CD14-positive monocyte (primary cell): ENCODE measurements around the gene SNN. TPM values are rescaled to one million over a fixed set of nuclear protein-coding genes. Genes with fewer than 3 reads are reported as not detected.

Source experiments
- DNase-seq, 3 donors: peaks; one replicate each; pipeline ENCODE4 v3.0.0-alpha.2; 2011 to 2022
- H2AFZ ChIP-seq: 2 replicates; pipeline ENCODE4 v1.6.0; 2012; ENCODE audit warnings: mild to moderate bottlenecking, low read depth, low read length, inconsistent platforms; ENCODE audit not compliant: insufficient read depth, poor library complexity, severe bottlenecking
- H3K27ac ChIP-seq, 2 donors: 1 replicate in 1 of 2; 2 replicates in 1 of 2; pipeline ENCODE4 v1.5.1; 2012 to 2013; ENCODE audit warnings: low read length in 2 of 2, control low read depth in 1 of 2, inconsistent platforms in 1 of 2, low read depth in 1 of 2, mild to moderate bottlenecking in 1 of 2
- H3K27me3 ChIP-seq, 2 donors: one replicate each; pipeline versions ENCODE4 v1.6.0 to v1.6.1; 2011 to 2013; ENCODE audit warnings: low read length in 2 of 2; ENCODE audit not compliant: control insufficient read depth in 2 of 2, insufficient read depth in 2 of 2
- H3K36me3 ChIP-seq, 2 donors: replicated peaks in 1 of 2; 1 replicate in 1 of 2; 2 replicates in 1 of 2; pipeline versions ENCODE4 v1.5.1 to v1.6.1; 2012 to 2013; ENCODE audit warnings: low read length in 2 of 2, control low read depth in 1 of 2, inconsistent platforms in 1 of 2, mild to moderate bottlenecking in 1 of 2; ENCODE audit not compliant: insufficient read depth in 2 of 2, control insufficient read depth in 1 of 2
- H3K4me1 ChIP-seq, 2 donors: 1 replicate in 1 of 2; 2 replicates in 1 of 2; pipeline versions ENCODE4 v1.5.1 to v1.6.1; 2012 to 2013; ENCODE audit warnings: low read length in 2 of 2, control low read depth in 1 of 2, inconsistent platforms in 1 of 2, mild to moderate bottlenecking in 1 of 2, moderate library complexity in 1 of 2; ENCODE audit not compliant: insufficient read depth in 2 of 2, control insufficient read depth in 1 of 2
- H3K4me2 ChIP-seq: replicated peaks from 2 replicates; pipeline ENCODE3; 2012; ENCODE audit warnings: low read length, moderate library complexity, mild to moderate bottlenecking; ENCODE audit not compliant: poor library complexity, severe bottlenecking; ENCODE audit errors: extremely low read depth
- H3K4me3 ChIP-seq, 3 experiments: fragments of 200-600 bp in 1 of 3; sonication (generic) in 1 of 3; replicated peaks in 1 of 3; 1 replicate in 2 of 3; 2 replicates in 1 of 3; pipeline ENCODE4 v1.5.1; 2011 to 2013; ENCODE audit warnings: low read length in 3 of 3, mild to moderate bottlenecking in 3 of 3, control low read depth in 2 of 3, low read depth in 2 of 3, inconsistent platforms in 1 of 3, moderate library complexity in 1 of 3
- H3K79me2 ChIP-seq: 2 replicates; pipeline ENCODE4 v1.6.0; 2012; ENCODE audit warnings: mild to moderate bottlenecking, control low read depth, inconsistent platforms, low read length, moderate library complexity; ENCODE audit not compliant: insufficient read depth
- H3K9ac ChIP-seq: 2 replicates; pipeline ENCODE4 v1.6.0; 2017; ENCODE audit warnings: low read length, mild to moderate bottlenecking; ENCODE audit not compliant: insufficient read depth, poor library complexity, severe bottlenecking
- H3K9me3 ChIP-seq, 2 donors: replicated peaks in 1 of 2; 1 replicate in 1 of 2; 2 replicates in 1 of 2; pipeline versions ENCODE4 v1.5.1 to v1.6.1; 2012 to 2013; ENCODE audit warnings: low read length in 2 of 2, control low read depth in 1 of 2; ENCODE audit not compliant: control insufficient read depth in 1 of 2, insufficient read depth in 1 of 2
- H4K20me1 ChIP-seq: 2 replicates; pipeline ENCODE4 v1.6.0; 2012; ENCODE audit warnings: mild to moderate bottlenecking, low read length, control low read depth, moderate library complexity; ENCODE audit not compliant: insufficient read depth
- H3K27ac Mint-ChIP-seq, 7 donors: one replicate each; pipeline ENCODE4 v1.8.0; 2020; ENCODE audit warnings: mild to moderate bottlenecking in 7 of 7, mixed read lengths in 7 of 7, moderate library complexity in 6 of 7, inconsistent platforms in 2 of 7
- H3K27me3 Mint-ChIP-seq, 3 donors: one replicate each; pipeline ENCODE4 v1.8.0; 2021 to 2022; ENCODE audit warnings: low read depth in 3 of 3, mild to moderate bottlenecking in 3 of 3, mixed read lengths in 3 of 3, moderate library complexity in 3 of 3, inconsistent platforms in 1 of 3
- H3K36me3 Mint-ChIP-seq, 2 donors: one replicate each; pipeline ENCODE4 v1.8.0; 2020; ENCODE audit warnings: mixed read lengths in 2 of 2, inconsistent platforms in 1 of 2, mild to moderate bottlenecking in 1 of 2
- H3K4me1 Mint-ChIP-seq: one replicate; pipeline ENCODE4 v1.8.0; 2020; ENCODE audit warnings: mild to moderate bottlenecking, mixed read lengths
- H3K4me3 Mint-ChIP-seq, 2 donors: one replicate each; pipeline ENCODE4 v1.8.0; 2020; ENCODE audit warnings: mild to moderate bottlenecking in 2 of 2, mixed read lengths in 2 of 2, moderate library complexity in 1 of 2
- H3K9me3 Mint-ChIP-seq, 7 donors: one replicate each; pipeline ENCODE4 v1.8.0; 2020 to 2022; ENCODE audit warnings: mixed read lengths in 7 of 7, mild to moderate bottlenecking in 6 of 7, moderate library complexity in 6 of 7, inconsistent platforms in 2 of 7
- WGBS: methylation state at CpG from one replicate; pipeline ENCODE4 v1.1.5; 2013; ENCODE audit warnings: missing lambda C conversion rate; ENCODE audit not compliant: insufficient coverage; 5-methylcytosine and 5-hydroxymethylcytosine counted together
- intact Hi-C, 2 donors: fragments of 100-400 bp; cut with micrococcal nuclease; formaldehyde crosslinking; loops; one replicate each; pipeline versions ENCODE4 v1.15.0 to v1.15.1; 2023
- polyA plus RNA-seq, 3 donors: library from polyadenylated mRNA; depleted of rRNA in 1 of 3; unstranded in 2 of 3; stranded (reverse) in 1 of 3; fragments of 300-500 nt in 2 of 3; fragments of >200 nt in 1 of 3; fragmentation: Illumina TruSeq in 2 of 3; gene quantifications; 1 replicate in 2 of 3; 2 replicates in 1 of 3; pipeline ENCODE4 v1.2.3, GENCODE V29; 2012 to 2021
- TF ChIP-seq, protein P1 (sequence below): fragments of 200-600 bp; IDR thresholded peaks from one replicate; pipeline ENCODE4 v1.8.0; 2022; ENCODE audit warnings: antibody characterized with exemption, mild to moderate bottlenecking

Gene SNN
- polyA plus RNA-seq, 3 donors: 89.4 to 111 (median 91.7) TPM

DNA sequence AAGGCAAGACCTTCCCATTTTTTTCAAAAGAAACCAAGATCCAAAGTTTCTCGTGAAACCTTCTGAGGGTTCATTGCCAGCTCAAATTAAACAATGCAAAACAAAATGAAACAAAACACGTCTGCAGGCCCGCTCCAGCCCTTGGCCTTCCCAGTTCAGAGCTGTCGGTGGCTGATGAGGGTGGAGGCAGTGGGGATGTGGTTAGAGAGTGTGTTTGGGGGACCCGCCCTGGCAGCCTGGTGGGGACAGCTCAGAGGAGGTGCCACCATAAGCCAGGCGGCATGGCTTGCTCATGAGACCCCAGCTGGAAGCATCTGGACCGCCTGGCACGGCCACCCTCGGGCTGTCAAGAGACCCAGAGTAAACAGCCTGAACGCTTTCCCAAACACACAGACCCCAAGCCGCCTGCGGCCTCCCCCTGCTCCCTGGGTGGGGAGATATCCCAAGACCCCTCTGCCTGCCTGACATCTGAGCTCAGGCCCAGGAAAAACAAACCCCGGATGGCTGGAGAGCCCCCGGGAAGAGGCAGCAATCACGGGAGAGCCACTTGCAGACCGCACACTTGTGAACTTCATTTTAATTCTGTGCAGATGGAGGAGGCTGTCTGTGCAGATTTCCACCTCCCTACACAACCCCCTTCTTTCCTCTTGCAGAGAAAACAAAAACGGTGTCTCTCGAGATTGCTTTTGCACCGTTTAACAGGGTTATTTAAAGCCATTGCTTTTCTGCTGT lies 46.2 kb upstream of the SNN start:
- Histone ChIP-seq H3K36me3 (no peaks in the 10 kb centered on the region), H3K4me2 (peak overlapping the region; percentile 59), H2AFZ (peak overlapping the region; percentile 64), H3K4me1 (peaks cover 57 to 66% of the 10 kb centered on the region in 2 donors), H3K9me3 (peaks cover 0 to 7% of the 10 kb centered on the region in 2 donors), H3K9ac (no peak overlapping the region), H3K27ac (peak overlapping the region; percentile 0 to 4), H4K20me1 (no peaks in the 10 kb centered on the region), H3K27me3 (no peaks in the 10 kb centered on the region), H3K79me2 (no peaks in the 10 kb centered on the region), H3K4me3 (peak overlapping the region in 1 of 3 experiments; percentile 54)
- no peak for DNase-seq
- H3K27ac Mint-ChIP-seq: peak overlapping the region in 6 of 7 donors; percentile 25 to 93 (median 66)
- peak overlapping the region; percentile 48 to 79 for H3K4me3 Mint-ChIP-seq
- 1% methylated on average over 6 of the region's 19 CpGs for WGBS
- H3K27me3 Mint-ChIP-seq: peaks cover 0 to 5% (median 3%) of the 10 kb centered on the region in 3 donors
- peaks cover 4 to 9% (median 7%) of the 10 kb centered on the region in 7 donors for H3K9me3 Mint-ChIP-seq
- TF ChIP-seq, protein P1, sequence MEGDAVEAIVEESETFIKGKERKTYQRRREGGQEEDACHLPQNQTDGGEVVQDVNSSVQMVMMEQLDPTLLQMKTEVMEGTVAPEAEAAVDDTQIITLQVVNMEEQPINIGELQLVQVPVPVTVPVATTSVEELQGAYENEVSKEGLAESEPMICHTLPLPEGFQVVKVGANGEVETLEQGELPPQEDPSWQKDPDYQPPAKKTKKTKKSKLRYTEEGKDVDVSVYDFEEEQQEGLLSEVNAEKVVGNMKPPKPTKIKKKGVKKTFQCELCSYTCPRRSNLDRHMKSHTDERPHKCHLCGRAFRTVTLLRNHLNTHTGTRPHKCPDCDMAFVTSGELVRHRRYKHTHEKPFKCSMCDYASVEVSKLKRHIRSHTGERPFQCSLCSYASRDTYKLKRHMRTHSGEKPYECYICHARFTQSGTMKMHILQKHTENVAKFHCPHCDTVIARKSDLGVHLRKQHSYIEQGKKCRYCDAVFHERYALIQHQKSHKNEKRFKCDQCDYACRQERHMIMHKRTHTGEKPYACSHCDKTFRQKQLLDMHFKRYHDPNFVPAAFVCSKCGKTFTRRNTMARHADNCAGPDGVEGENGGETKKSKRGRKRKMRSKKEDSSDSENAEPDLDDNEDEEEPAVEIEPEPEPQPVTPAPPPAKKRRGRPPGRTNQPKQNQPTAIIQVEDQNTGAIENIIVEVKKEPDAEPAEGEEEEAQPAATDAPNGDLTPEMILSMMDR: no peak
- H3K36me3 Mint-ChIP-seq: peaks cover 7 to 9% of the 10 kb centered on the region in 2 donors
- intact Hi-C loops: no loop called here
- peaks cover 67% of the 10 kb centered on the region for H3K4me1 Mint-ChIP-seq

DNA sequence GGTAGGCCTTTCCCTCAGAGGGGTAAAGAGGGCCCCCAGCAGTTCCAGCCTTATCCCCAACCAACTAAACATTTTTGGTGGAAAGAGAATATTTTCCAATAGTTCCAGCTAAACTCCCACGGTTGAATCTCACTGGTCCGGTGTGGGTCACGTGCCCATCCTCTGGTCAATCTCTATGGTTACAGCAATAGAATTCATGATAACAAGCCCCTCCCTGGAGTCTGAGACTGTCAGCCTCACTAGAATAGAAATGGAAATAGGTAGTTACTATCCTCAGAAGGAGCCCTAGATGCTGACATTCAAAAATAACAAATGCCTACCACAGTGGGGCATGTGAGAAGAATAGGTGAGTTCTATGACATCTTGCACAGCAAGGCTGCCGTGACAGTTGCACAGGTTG lies 44.0 kb upstream of the SNN start:
- Mint-ChIP-seq H3K9me3 (peaks cover 4 to 9% (median 5%) of the 10 kb centered on the region in 7 donors), H3K36me3 (peaks cover 7 to 10% of the 10 kb centered on the region in 2 donors), H3K27me3 (peaks cover 0 to 9% (median 3%) of the 10 kb centered on the region in 3 donors), H3K4me3 (peak overlapping the region in 1 of 2 donors; percentile 30), H3K27ac (peak overlapping the region; percentile 92 to 98 (median 95)), H3K4me1 (peaks cover 68% of the 10 kb centered on the region)
- Histone ChIP-seq H3K36me3 (no peaks in the 10 kb centered on the region), H3K4me1 (peaks cover 61 to 71% of the 10 kb centered on the region in 2 donors), H3K9me3 (peaks cover 0 to 7% of the 10 kb centered on the region in 2 donors), H3K4me2 (peak overlapping the region; percentile 38), H3K27me3 (no peaks in the 10 kb centered on the region), H2AFZ (no peak overlapping the region), H4K20me1 (no peaks in the 10 kb centered on the region), H3K4me3 (peak overlapping the region in 1 of 3 experiments; percentile 31), H3K27ac (peak overlapping the region in 1 of 2 donors; percentile 80), H3K9ac (no peak overlapping the region), H3K79me2 (no peaks in the 10 kb centered on the region)
- DNase-seq: no peak
- no CpG with 5 or more reads among the region's 4 CpGs for WGBS
- intact Hi-C loops: no loop called here
- TF ChIP-seq, protein P1: no peak
